ENCODE results near the gene TMEM184C.

TMEM184C gene

GRCh38 chr4:147678796-147679549 lies 61.8 kb downstream of the TMEM184C start:
- Histone ChIP-seq H3K9me3 (ENCODE audit: control insufficient read depth in 2 of 2, low read length in 2 of 2) (no peaks in the 10 kb centered on the region), H3K4me1 (ENCODE audit: control insufficient read depth in 2 of 2, insufficient read depth in 2 of 2, low read length in 2 of 2) (peaks cover 0 to 5% of the 10 kb centered on the region in 2 donors), H3K4me3 (ENCODE audit: low read length in 2 of 2) (no peak overlapping the region), H3K36me3 (ENCODE audit: control insufficient read depth in 2 of 2, insufficient read depth in 2 of 2, low read length in 2 of 2) (peaks cover 0 to 3% of the 10 kb centered on the region in 2 donors), H3K9ac (ENCODE audit: low read depth in 1 of 2, low read length in 2 of 2) (no peak overlapping the region), H3K27ac (ENCODE audit: low read depth in 2 of 2, low read length in 2 of 2) (no peak overlapping the region), H3K27me3 (ENCODE audit: control insufficient read depth in 2 of 2, insufficient read depth in 2 of 2, low read length in 2 of 2) (no peaks in the 10 kb centered on the region)

GRCh38 chr4:147682755-147683154 lies 65.6 kb downstream of the TMEM184C start:
- H3K27ac ChIP-seq (ENCODE audit: low read depth in 2 of 2, low read length in 2 of 2), result no peak overlapping the region
- peak overlapping the region; percentile 92 to 93 for H3K4me3 ChIP-seq (ENCODE audit: low read length in 2 of 2)
- H3K27me3 ChIP-seq (ENCODE audit: control insufficient read depth in 2 of 2, insufficient read depth in 2 of 2, low read length in 2 of 2), result no peaks in the 10 kb centered on the region
- H3K9ac ChIP-seq (ENCODE audit: low read depth in 1 of 2, low read length in 2 of 2), result peak overlapping the region in 1 of 2 donors; percentile 94
- H3K36me3 ChIP-seq (ENCODE audit: control insufficient read depth in 2 of 2, insufficient read depth in 2 of 2, low read length in 2 of 2), result peaks cover 0 to 3% of the 10 kb centered on the region in 2 donors
- H3K4me1 ChIP-seq (ENCODE audit: control insufficient read depth in 2 of 2, insufficient read depth in 2 of 2, low read length in 2 of 2), result peaks cover 0 to 11% of the 10 kb centered on the region in 2 donors
- no peaks in the 10 kb centered on the region for H3K9me3 ChIP-seq (ENCODE audit: control insufficient read depth in 2 of 2, low read length in 2 of 2)

- peak overlapping the region in 1 of 2 donors; percentile 87 for H3K27ac ChIP-seq (ENCODE audit: low read depth in 2 of 2, low read length in 2 of 2)
- H3K4me3 ChIP-seq (ENCODE audit: low read length in 2 of 2), result peak overlapping the region; percentile 92 to 93
- H3K9ac ChIP-seq (ENCODE audit: low read depth in 1 of 2, low read length in 2 of 2), result peak overlapping the region; percentile 94 to 95
- H3K27me3 ChIP-seq (ENCODE audit: control insufficient read depth in 2 of 2, insufficient read depth in 2 of 2, low read length in 2 of 2), result no peaks in the 10 kb centered on the region
- H3K4me1 ChIP-seq (ENCODE audit: control insufficient read depth in 2 of 2, insufficient read depth in 2 of 2, low read length in 2 of 2), result peaks cover 0 to 11% of the 10 kb centered on the region in 2 donors
- no peaks in the 10 kb centered on the region for H3K9me3 ChIP-seq (ENCODE audit: control insufficient read depth in 2 of 2, low read length in 2 of 2)
- peaks cover 0 to 3% of the 10 kb centered on the region in 2 donors for H3K36me3 ChIP-seq (ENCODE audit: control insufficient read depth in 2 of 2, insufficient read depth in 2 of 2, low read length in 2 of 2)
Observed at GRCh38 chr4:147683188-147683591, 66.0 kb downstream of the TMEM184C start.

GRCh38 chr4:147683717-147684700 lies 66.8 kb downstream of the TMEM184C start, which contains the start of gene PRMT9:
PRMT9 (minus strand) TSS chr4:147684163; CDS start chr4:147683987, 176 bp downstream.
- no peaks in the 10 kb centered on the region for H3K9me3 ChIP-seq (ENCODE audit: control insufficient read depth in 2 of 2, low read length in 2 of 2)
- peak within 1 kb of the TSS; percentile 87 for H3K27ac ChIP-seq (ENCODE audit: low read depth in 2 of 2, low read length in 2 of 2)
- H3K4me3 ChIP-seq (ENCODE audit: low read length in 2 of 2), result peak within 1 kb of the TSS; percentile 92 to 93
- H3K9ac ChIP-seq (ENCODE audit: low read depth in 1 of 2, low read length in 2 of 2), result peak within 1 kb of the TSS; percentile 94 to 95
- H3K27me3 ChIP-seq (ENCODE audit: control insufficient read depth in 2 of 2, insufficient read depth in 2 of 2, low read length in 2 of 2), result no peaks in the 10 kb centered on the region
- H3K36me3 ChIP-seq (ENCODE audit: control insufficient read depth in 2 of 2, insufficient read depth in 2 of 2, low read length in 2 of 2), result no peaks in the 10 kb centered on the region
- H3K4me1 ChIP-seq (ENCODE audit: control insufficient read depth in 2 of 2, insufficient read depth in 2 of 2, low read length in 2 of 2), result peaks cover 0 to 11% of the 10 kb centered on the region in 2 donors

DNA sequence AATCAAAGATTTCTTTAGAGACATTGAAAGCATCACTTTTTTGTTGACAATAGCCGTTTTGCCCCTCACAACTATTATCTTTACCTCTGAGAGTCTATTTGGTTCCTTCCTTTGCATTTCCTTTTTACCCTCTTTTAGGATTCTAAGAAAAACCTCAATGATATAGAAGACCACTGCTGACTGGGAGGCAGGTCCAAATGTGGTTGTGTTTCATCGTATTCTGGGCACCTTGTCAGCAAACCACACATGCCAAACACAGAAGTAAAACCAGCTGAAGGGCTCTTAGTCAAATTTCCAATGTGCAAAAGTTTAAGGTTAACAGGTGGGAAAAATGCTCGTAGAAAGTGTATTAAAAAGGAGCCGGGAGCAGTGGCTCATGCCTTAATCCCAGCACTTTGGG lies 71.9 kb downstream of the TMEM184C start:
- Histone ChIP-seq H3K9ac (ENCODE audit: low read depth in 1 of 2, low read length in 2 of 2) (no peak overlapping the region), H3K36me3 (ENCODE audit: control insufficient read depth in 2 of 2, insufficient read depth in 2 of 2, low read length in 2 of 2) (no peaks in the 10 kb centered on the region), H3K4me1 (ENCODE audit: control insufficient read depth in 2 of 2, insufficient read depth in 2 of 2, low read length in 2 of 2) (peaks cover 6 to 8% of the 10 kb centered on the region in 2 donors), H3K27me3 (ENCODE audit: control insufficient read depth in 2 of 2, insufficient read depth in 2 of 2, low read length in 2 of 2) (no peaks in the 10 kb centered on the region), H3K4me3 (ENCODE audit: low read length in 2 of 2) (no peak overlapping the region), H3K9me3 (ENCODE audit: control insufficient read depth in 2 of 2, low read length in 2 of 2) (no peaks in the 10 kb centered on the region), H3K27ac (ENCODE audit: low read depth in 2 of 2, low read length in 2 of 2) (no peak overlapping the region)

DNA sequence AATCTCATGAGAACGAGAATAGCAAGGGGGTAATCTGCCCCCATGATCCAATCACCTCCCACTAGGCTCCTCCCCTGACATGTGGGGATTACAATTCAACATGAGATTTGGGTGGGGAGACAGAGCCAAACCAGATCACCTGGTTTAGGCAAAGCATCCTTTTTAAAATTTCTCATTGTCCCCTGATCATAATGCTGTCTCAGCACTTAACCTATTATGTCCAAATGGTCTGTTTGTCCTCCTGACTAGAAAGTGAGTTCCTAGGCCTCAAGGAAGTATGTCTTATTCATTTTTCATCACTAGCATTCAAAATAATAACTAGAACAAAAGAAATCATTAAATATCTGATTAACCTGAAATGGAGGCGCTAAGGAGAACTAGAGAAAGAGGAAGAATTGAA lies 74.6 kb downstream of the TMEM184C start:
- no peak overlapping the region for H3K9ac ChIP-seq (ENCODE audit: low read depth in 1 of 2, low read length in 2 of 2)
- H3K9me3 ChIP-seq (ENCODE audit: control insufficient read depth in 2 of 2, low read length in 2 of 2), result no peaks in the 10 kb centered on the region
- no peaks in the 10 kb centered on the region for H3K27me3 ChIP-seq (ENCODE audit: control insufficient read depth in 2 of 2, insufficient read depth in 2 of 2, low read length in 2 of 2)
- no peaks in the 10 kb centered on the region for H3K36me3 ChIP-seq (ENCODE audit: control insufficient read depth in 2 of 2, insufficient read depth in 2 of 2, low read length in 2 of 2)
- H3K27ac ChIP-seq (ENCODE audit: low read depth in 2 of 2, low read length in 2 of 2), result no peak overlapping the region
- no peak overlapping the region for H3K4me3 ChIP-seq (ENCODE audit: low read length in 2 of 2)
- H3K4me1 ChIP-seq (ENCODE audit: control insufficient read depth in 2 of 2, insufficient read depth in 2 of 2, low read length in 2 of 2), result peaks cover 0 to 8% of the 10 kb centered on the region in 2 donors

- Histone ChIP-seq H3K27me3 (ENCODE audit: control insufficient read depth in 2 of 2, insufficient read depth in 2 of 2, low read length in 2 of 2) (peaks cover 0 to 3% of the 10 kb centered on the region in 2 donors), H3K27ac (ENCODE audit: low read depth in 2 of 2, low read length in 2 of 2) (no peak overlapping the region), H3K9me3 (ENCODE audit: control insufficient read depth in 2 of 2, low read length in 2 of 2) (no peaks in the 10 kb centered on the region), H3K4me3 (ENCODE audit: low read length in 2 of 2) (no peak overlapping the region), H3K4me1 (ENCODE audit: control insufficient read depth in 2 of 2, insufficient read depth in 2 of 2, low read length in 2 of 2) (peaks cover 0 to 8% of the 10 kb centered on the region in 2 donors), H3K36me3 (ENCODE audit: control insufficient read depth in 2 of 2, insufficient read depth in 2 of 2, low read length in 2 of 2) (no peaks in the 10 kb centered on the region), H3K9ac (ENCODE audit: low read depth in 1 of 2, low read length in 2 of 2) (no peak overlapping the region)
Observed at GRCh38 chr4:147693218-147693617, 76.0 kb downstream of the TMEM184C start.

GRCh38 chr4:147696866-147697265 lies 79.7 kb downstream of the TMEM184C start:
- no peak overlapping the region for H3K9ac ChIP-seq (ENCODE audit: low read depth in 1 of 2, low read length in 2 of 2)
- no peak overlapping the region for H3K27ac ChIP-seq (ENCODE audit: low read depth in 2 of 2, low read length in 2 of 2)
- H3K36me3 ChIP-seq (ENCODE audit: control insufficient read depth in 2 of 2, insufficient read depth in 2 of 2, low read length in 2 of 2), result no peaks in the 10 kb centered on the region
- H3K4me1 ChIP-seq (ENCODE audit: control insufficient read depth in 2 of 2, insufficient read depth in 2 of 2, low read length in 2 of 2), result peaks cover 0 to 8% of the 10 kb centered on the region in 2 donors
- peaks cover 0 to 3% of the 10 kb centered on the region in 2 donors for H3K27me3 ChIP-seq (ENCODE audit: control insufficient read depth in 2 of 2, insufficient read depth in 2 of 2, low read length in 2 of 2)
- no peaks in the 10 kb centered on the region for H3K9me3 ChIP-seq (ENCODE audit: control insufficient read depth in 2 of 2, low read length in 2 of 2)
- H3K4me3 ChIP-seq (ENCODE audit: low read length in 2 of 2), result no peak overlapping the region

- Histone ChIP-seq H3K9me3 (ENCODE audit: control insufficient read depth in 2 of 2, low read length in 2 of 2) (no peaks in the 10 kb centered on the region), H3K4me3 (ENCODE audit: low read length in 2 of 2) (no peak overlapping the region)
Observed at GRCh38 chr4:147704846-147705245, 87.6 kb downstream of the TMEM184C start.

More at GRCh38 chr4:147704846-147705245, 87.6 kb downstream of the TMEM184C start:
- Histone ChIP-seq H3K27me3 (ENCODE audit: control insufficient read depth in 2 of 2, insufficient read depth in 2 of 2, low read length in 2 of 2) (no peaks in the 10 kb centered on the region), H3K4me1 (ENCODE audit: control insufficient read depth in 2 of 2, insufficient read depth in 2 of 2, low read length in 2 of 2) (no peaks in the 10 kb centered on the region), H3K27ac (ENCODE audit: low read depth in 2 of 2, low read length in 2 of 2) (no peak overlapping the region), H3K9ac (ENCODE audit: low read depth in 1 of 2, low read length in 2 of 2) (no peak overlapping the region), H3K36me3 (ENCODE audit: control insufficient read depth in 2 of 2, insufficient read depth in 2 of 2, low read length in 2 of 2) (no peaks in the 10 kb centered on the region)
